CD4-positive, alpha-beta T cell treated with Interleukin-4 for 1 hour (primary cell): Measurements from ENCODE around the gene CRYZL1.
"Not testable (repeated sequence)": the region's sequence is repeated elsewhere in the genome, so short reads cannot be mapped to it uniquely, and the experiment has no call there.

ENCODE experiments used
- DNase-seq, 2 donors: peaks; one replicate each; pipeline ENCODE4 v3.0.0-alpha.2; 2020 to 2022

CRYZL1 gene

GRCh38 chr21:33619726-33620125 is 21.8 kb downstream of the CRYZL1 start:
- no peak for DNase-seq

GRCh38 chr21:33618407-33618806 is 23.1 kb downstream of the CRYZL1 start:
- no peak for DNase-seq

GRCh38 chr21:33617565-33617964 is 24.0 kb downstream of the CRYZL1 start:
- DNase-seq = not testable (repeated sequence)

GRCh38 chr21:33611006-33611744 is 30.4 kb downstream of the CRYZL1 start:
- no peak for DNase-seq

- DNase-seq = no peak
Observed at GRCh38 chr21:33608559-33608958, 33.0 kb downstream of the CRYZL1 start.

GRCh38 chr21:33598051-33598450 is 43.5 kb downstream of the CRYZL1 start:
- DNase-seq = no peak

- DNase-seq = peak; percentile 84 to 88
Observed at GRCh38 chr21:33588485-33589335, 52.8 kb downstream of the CRYZL1 start, which contains the start of gene DONSON. Gene DONSON, minus strand, starts transcription at chr21:33588684. Its CDS starts 43 bp downstream, at chr21:33588641.

- peak in 1 of 2 donors; percentile 18 for DNase-seq
Observed at GRCh38 chr21:33587792-33588484, 53.6 kb downstream of the CRYZL1 start.

- no peak for DNase-seq
Observed at GRCh38 chr21:33586927-33587326, 54.6 kb downstream of the CRYZL1 start.

GRCh38 chr21:33584455-33584854 is 57.1 kb downstream of the CRYZL1 start:
- DNase-seq = no peak

- DNase-seq = no peak
Observed at GRCh38 chr21:33578959-33579542, 62.5 kb downstream of the CRYZL1 start.

- no peak for DNase-seq
Observed at GRCh38 chr21:33578214-33578613, 63.3 kb downstream of the CRYZL1 start.

GRCh38 chr21:33576741-33577141 is 64.8 kb downstream of the CRYZL1 start:
- not testable (repeated sequence) for DNase-seq

GRCh38 chr21:33572350-33572749 is 69.2 kb downstream of the CRYZL1 start:
- no peak for DNase-seq

- DNase-seq = no peak
Observed at GRCh38 chr21:33569991-33570390, 71.5 kb downstream of the CRYZL1 start.

- DNase-seq = no peak
Observed at GRCh38 chr21:33568448-33568847, 73.1 kb downstream of the CRYZL1 start.

- DNase-seq = no peak
Observed at GRCh38 chr21:33567914-33568313, 73.6 kb downstream of the CRYZL1 start.

GRCh38 chr21:33566514-33566913 is 75.0 kb downstream of the CRYZL1 start:
- no peak for DNase-seq

GRCh38 chr21:33562389-33562788 is 79.2 kb downstream of the CRYZL1 start:
- no peak for DNase-seq

GRCh38 chr21:33561373-33561772 is 80.2 kb downstream of the CRYZL1 start:
- no peak for DNase-seq

GRCh38 chr21:33560965-33561364 is 80.6 kb downstream of the CRYZL1 start:
- no peak for DNase-seq

- no peak for DNase-seq
Observed at GRCh38 chr21:33559813-33560212, 81.7 kb downstream of the CRYZL1 start.
